A673 (cell line): ENCODE measurements around the gene ACIN1. TPM values are rescaled to one million over a fixed set of nuclear protein-coding genes. Genes with fewer than 3 reads are reported as not detected.

Experiments
- BruUV-seq: library from RNA; stranded (reverse); fragments of 400-500 nt; replicated peaks from 2 replicates; lab custom pipeline; 2021; lab: Mats Ljungman, UMichigan
- CTCF ChIA-PET: fragments of 300-600 bp; sonication (Branson Sonifier 250); formaldehyde crosslinking; loops from one replicate; lab custom pipeline; 2022; ENCODE audit warnings: antibody characterized with exemption; lab: Charles Lee
- POLR2A ChIA-PET: fragments of 300-600 bp; sonication (Branson Sonifier 250); formaldehyde crosslinking; loops from one replicate; lab custom pipeline; 2022; ENCODE audit warnings: antibody characterized with exemption; ENCODE audit not compliant: low non-redundant PET; lab: Charles Lee
- DNase-seq: peaks from one replicate; pipeline ENCODE4 v3.0.0-alpha.2; 2015; ENCODE audit warnings: low spot score
- H3K27ac ChIP-seq: fragments of 200-600 bp; sonication (generic); 2 replicates; pipeline ENCODE4 v1.5.1; 2016; ENCODE audit warnings: mixed run types, low read depth, mild to moderate bottlenecking, mixed read lengths, antibody characterized with exemption, low read length; ENCODE audit not compliant: poor library complexity, severe bottlenecking
- H3K27me3 ChIP-seq: fragments of 200-600 bp; sonication (generic); replicated peaks from 2 replicates; pipeline ENCODE4 v1.6.1; 2017; ENCODE audit warnings: mixed run types, low read depth, mild to moderate bottlenecking, mixed read lengths, antibody characterized with exemption, low read length; ENCODE audit not compliant: insufficient read depth, poor library complexity
- H3K36me3 ChIP-seq: fragments of 200-600 bp; sonication (generic); 2 replicates; pipeline ENCODE4 v1.6.1; 2016; ENCODE audit warnings: mixed run types, mild to moderate bottlenecking, mixed read lengths, antibody characterized with exemption, low read length; ENCODE audit not compliant: insufficient read depth, poor library complexity, severe bottlenecking
- H3K4me1 ChIP-seq: fragments of 200-600 bp; sonication (generic); 2 replicates; pipeline ENCODE4 v1.6.1; 2017; ENCODE audit warnings: mixed run types, mild to moderate bottlenecking, mixed read lengths, antibody characterized with exemption, low read length; ENCODE audit not compliant: insufficient read depth, poor library complexity, severe bottlenecking
- H3K4me3 ChIP-seq: fragments of 200-600 bp; sonication (generic); 2 replicates; pipeline ENCODE4 v1.5.1; 2016; ENCODE audit warnings: low read depth, mixed run types, mild to moderate bottlenecking, mixed read lengths, low read length; ENCODE audit not compliant: poor library complexity, severe bottlenecking
- H3K9me3 ChIP-seq: fragments of 200-600 bp; sonication (generic); 2 replicates; pipeline ENCODE4 v1.6.1; 2016; ENCODE audit warnings: mixed run types, low read depth, mild to moderate bottlenecking, mixed read lengths, antibody characterized with exemption, low read length; ENCODE audit not compliant: poor library complexity, severe bottlenecking
- EZH2 ChIP-seq: fragments of 200-600 bp; sonication (generic); IDR thresholded peaks from 2 replicates; pipeline ENCODE4 v1.6.1; 2017; ENCODE audit warnings: borderline replicate concordance, low read depth, mild to moderate bottlenecking, mixed read lengths, antibody characterized with exemption, low read length; ENCODE audit not compliant: poor library complexity, severe bottlenecking
- intact Hi-C: fragments of 100-400 bp; cut with micrococcal nuclease; formaldehyde crosslinking; loops from one replicate; pipeline ENCODE4 v1.10.0; 2022; ENCODE audit not compliant: unreplicated experiment
- total RNA-seq: library from RNA; stranded (reverse); gene quantifications from 2 replicates; pipeline ENCODE4 v1.2.3, GENCODE V29; 2021
- TF ChIP-seq, protein P1 (sequence below): fragments of 300-800, 200-600 bp; sonication (generic); conservative IDR thresholded peaks from 2 replicates; pipeline ENCODE4 v1.5.1; 2017; ENCODE audit warnings: low read depth, mild to moderate bottlenecking, antibody characterized with exemption, low read length, moderate library complexity, mixed read lengths

ACIN1 gene
- total RNA-seq, 1 experiment from 2014 or later: 339 TPM

DNA sequence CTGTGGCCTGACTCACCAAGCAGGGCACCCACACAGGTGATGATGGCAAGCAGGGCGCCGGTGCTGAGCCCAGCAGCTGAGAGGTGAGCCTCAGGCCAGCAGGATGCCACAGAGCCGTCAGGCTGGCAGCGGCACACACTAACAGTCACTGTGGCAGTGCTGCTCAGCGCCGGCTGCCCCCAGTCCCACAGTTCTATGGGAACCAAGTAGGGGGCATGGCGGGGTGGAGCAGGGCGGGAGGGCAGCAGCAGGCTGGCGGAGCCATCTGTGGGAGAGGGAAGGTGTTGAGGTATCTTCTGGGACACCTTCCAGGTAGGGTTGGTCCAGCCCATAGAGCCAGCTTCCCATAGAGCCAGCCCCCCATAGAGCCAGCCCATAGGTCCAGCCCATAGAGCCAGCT is 45.9 kb downstream of the ACIN1 start:
- TF ChIP-seq, protein P1, sequence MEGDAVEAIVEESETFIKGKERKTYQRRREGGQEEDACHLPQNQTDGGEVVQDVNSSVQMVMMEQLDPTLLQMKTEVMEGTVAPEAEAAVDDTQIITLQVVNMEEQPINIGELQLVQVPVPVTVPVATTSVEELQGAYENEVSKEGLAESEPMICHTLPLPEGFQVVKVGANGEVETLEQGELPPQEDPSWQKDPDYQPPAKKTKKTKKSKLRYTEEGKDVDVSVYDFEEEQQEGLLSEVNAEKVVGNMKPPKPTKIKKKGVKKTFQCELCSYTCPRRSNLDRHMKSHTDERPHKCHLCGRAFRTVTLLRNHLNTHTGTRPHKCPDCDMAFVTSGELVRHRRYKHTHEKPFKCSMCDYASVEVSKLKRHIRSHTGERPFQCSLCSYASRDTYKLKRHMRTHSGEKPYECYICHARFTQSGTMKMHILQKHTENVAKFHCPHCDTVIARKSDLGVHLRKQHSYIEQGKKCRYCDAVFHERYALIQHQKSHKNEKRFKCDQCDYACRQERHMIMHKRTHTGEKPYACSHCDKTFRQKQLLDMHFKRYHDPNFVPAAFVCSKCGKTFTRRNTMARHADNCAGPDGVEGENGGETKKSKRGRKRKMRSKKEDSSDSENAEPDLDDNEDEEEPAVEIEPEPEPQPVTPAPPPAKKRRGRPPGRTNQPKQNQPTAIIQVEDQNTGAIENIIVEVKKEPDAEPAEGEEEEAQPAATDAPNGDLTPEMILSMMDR: no peak
- no peak for TF ChIP-seq EZH2
- Histone ChIP-seq H3K4me3 (no peak overlapping the region), H3K27me3 (no peaks in the 10 kb centered on the region), H3K36me3 (peaks cover 39% of the 10 kb centered on the region), H3K9me3 (no peaks in the 10 kb centered on the region), H3K4me1 (no peaks in the 10 kb centered on the region), H3K27ac (no peak overlapping the region)
- POLR2A ChIA-PET: interaction anchor here (0.5 kb wide), 1 partner anchor 16 kb away, joined by 3 read pairs; no protein-coding TSS in a partner anchor
- intact Hi-C loops: no loop called here
- no TSS peak for BruUV-seq
- CTCF ChIA-PET: interaction anchor here (0.5 kb wide), 1 partner anchor 54 kb away, joined by 8 read pairs; no protein-coding TSS in a partner anchor
- no peak for DNase-seq

DNA sequence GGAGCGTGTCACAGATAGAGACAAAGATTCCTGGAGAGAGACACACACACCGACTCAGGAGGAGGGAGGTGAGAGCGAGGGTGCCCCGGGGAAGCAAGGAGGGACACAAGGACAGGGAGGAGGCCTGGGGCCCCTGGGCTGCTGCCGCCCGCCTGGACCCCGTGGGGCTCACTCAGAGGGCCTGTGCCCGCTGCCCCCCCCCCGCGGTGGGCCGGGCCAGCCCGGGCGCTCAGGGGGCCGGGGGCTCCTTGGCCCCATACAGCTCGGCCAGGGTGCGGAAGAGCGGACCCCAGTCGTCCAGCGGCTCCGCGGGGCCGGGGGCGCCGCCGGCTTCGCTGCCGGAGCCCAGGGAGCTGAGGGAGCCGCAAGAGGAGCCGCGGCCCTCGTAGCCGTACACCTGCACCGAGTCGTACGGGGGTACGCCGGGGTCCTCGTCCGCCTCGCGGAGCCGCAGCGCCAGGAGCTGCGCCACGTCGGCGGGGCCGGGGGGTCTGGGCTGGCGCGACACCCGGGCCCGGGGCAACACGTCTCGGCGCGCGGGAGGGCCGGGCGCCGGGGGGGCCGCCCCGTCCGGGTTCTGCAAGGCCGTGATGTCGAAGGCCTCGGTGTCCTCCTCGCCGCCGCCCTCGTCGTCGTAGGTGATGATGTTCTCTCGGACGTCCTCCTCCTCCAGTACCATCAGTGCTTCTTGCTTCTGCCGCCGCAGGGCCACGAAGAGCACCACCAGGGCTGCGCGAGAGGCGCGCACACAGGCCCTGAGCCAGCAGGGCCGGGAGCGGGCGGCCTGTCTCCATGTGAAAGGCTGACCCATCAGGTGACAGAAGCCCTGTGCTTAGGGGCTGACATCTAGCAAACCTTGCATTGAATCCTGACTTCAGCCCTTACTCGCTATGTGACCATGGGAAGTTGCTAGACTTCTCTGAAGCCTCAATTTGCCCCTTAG is 46.9 kb downstream of the ACIN1 start:
- intact Hi-C loops: no loop called here

DNA sequence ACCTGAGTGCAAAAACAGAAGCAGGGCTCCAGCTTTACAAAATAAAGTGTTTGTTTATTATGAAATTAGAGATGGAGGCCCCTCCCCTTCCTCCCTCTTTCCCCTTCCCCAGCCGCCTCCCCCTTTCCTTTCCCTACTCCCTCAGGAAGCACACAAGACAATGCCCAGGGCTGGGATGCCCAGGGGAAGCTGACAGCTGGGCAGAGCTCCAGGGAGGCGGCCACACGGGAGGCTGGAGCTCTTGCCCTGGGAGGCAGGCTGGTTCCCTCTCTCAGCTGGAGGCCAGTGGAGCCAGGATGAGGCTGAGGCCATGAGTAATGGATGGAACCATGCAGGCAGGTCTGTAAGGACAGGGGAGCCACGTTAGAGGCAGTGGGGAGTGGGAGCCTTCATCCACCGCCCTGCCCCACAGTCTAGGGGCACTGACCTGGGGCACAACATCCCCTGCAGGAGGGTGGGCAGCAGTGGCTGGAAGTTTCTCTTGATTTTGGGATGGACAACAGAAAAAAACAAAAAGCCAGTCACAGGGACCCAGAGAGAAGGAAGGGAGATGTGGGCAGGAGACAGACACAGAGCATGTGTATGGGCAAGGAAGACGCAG is 47.8 kb downstream of the ACIN1 start:
- H3K9me3 ChIP-seq: no peaks in the 10 kb centered on the region
- POLR2A ChIA-PET: no interaction called here
- TF ChIP-seq EZH2: no peak
- TF ChIP-seq, protein P1: no peak
- DNase-seq: peak; percentile 30
- intact Hi-C loops: no loop called here
- H3K27ac ChIP-seq: peak overlapping the region; percentile 57
- H3K4me1 ChIP-seq: no peaks in the 10 kb centered on the region
- no peaks in the 10 kb centered on the region for H3K27me3 ChIP-seq
- peaks cover 29% of the 10 kb centered on the region for H3K36me3 ChIP-seq
- CTCF ChIA-PET: interaction anchor here (0.6 to 1.6 kb wide), 3 partner anchors 11 to 1720 kb away, joined by 3 to 6 read pairs (median 3); no protein-coding TSS in a partner anchor
- H3K4me3 ChIP-seq: no peak overlapping the region
- BruUV-seq: no TSS peak

More for the DNA sequence above, 46.9 kb downstream of the ACIN1 start:
- Histone ChIP-seq H3K27ac (peak overlapping the region; percentile 57), H3K36me3 (peaks cover 31% of the 10 kb centered on the region), H3K27me3 (no peaks in the 10 kb centered on the region), H3K4me1 (no peaks in the 10 kb centered on the region), H3K4me3 (no peak overlapping the region), H3K9me3 (no peaks in the 10 kb centered on the region)
- ChIA-PET CTCF (no interaction called here), POLR2A (no interaction called here)
- DNase-seq: no peak
- no peak for TF ChIP-seq EZH2
- TF ChIP-seq, protein P1: no peak
- no TSS peak for BruUV-seq
